Neural cell (in vitro differentiated cells): ENCODE results near the gene OTULIN. TPM values are rescaled to one million over a fixed set of nuclear protein-coding genes. Genes with fewer than 3 reads are reported as not detected.
A peak's percentile ranks its signal among the peaks of the same experiment; 100 is the strongest.

Experiments used
- H2AFZ ChIP-seq: fragments of 200-600, 300-800 bp; sonication (generic), shearing (Covaris generic); 2 replicates; pipeline ENCODE4 v1.6.0; 2014; ENCODE audit warnings: low read depth, mild to moderate bottlenecking, antibody characterized with exemption, low read length, moderate library complexity
- H3F3A ChIP-seq: fragments of 200-600 bp; shearing (Covaris generic); 2 replicates; pipeline ENCODE4 v1.6.1; 2016; ENCODE audit warnings: mild to moderate bottlenecking, moderate library complexity, mixed read lengths, antibody characterized with exemption, low read length; ENCODE audit not compliant: insufficient read depth, poor library complexity, severe bottlenecking
- H3K27ac ChIP-seq: fragments of 200-600, 300-800 bp; sonication (generic), shearing (Covaris generic); 2 replicates; pipeline ENCODE4 v1.5.1; 2014; ENCODE audit warnings: mild to moderate bottlenecking, low read length, moderate library complexity
- H3K27me3 ChIP-seq: fragments of 300-800, 200-600 bp; sonication (generic), shearing (Covaris generic); 2 replicates; pipeline ENCODE4 v1.6.0; 2014; ENCODE audit warnings: mild to moderate bottlenecking, low read depth, low read length, moderate library complexity; ENCODE audit not compliant: insufficient read depth
- H3K36me3 ChIP-seq: fragments of 300-800, 200-600 bp; sonication (generic), shearing (Covaris generic); 2 replicates; pipeline ENCODE4 v1.5.1; 2014; ENCODE audit warnings: mild to moderate bottlenecking, antibody characterized with exemption, low read length, moderate library complexity; ENCODE audit not compliant: insufficient read depth
- H3K4me2 ChIP-seq: fragments of 300-800, 200-600 bp; sonication (generic), shearing (Covaris generic); 2 replicates; pipeline ENCODE4 v1.6.0; 2014; ENCODE audit warnings: mild to moderate bottlenecking, low read length
- H3K4me3 ChIP-seq: fragments of 300-800, 200-600 bp; sonication (generic), shearing (Covaris generic); 2 replicates; pipeline ENCODE4 v1.5.1; 2014; ENCODE audit warnings: mild to moderate bottlenecking, low read length, moderate library complexity
- H3K79me2 ChIP-seq: fragments of 200-600 bp; shearing (Covaris generic); replicated peaks from 2 replicates; pipeline ENCODE4 v1.6.0; 2014; ENCODE audit warnings: mild to moderate bottlenecking, low read length, moderate library complexity; ENCODE audit not compliant: insufficient read depth
- H3K9ac ChIP-seq: fragments of 300-800, 200-600 bp; sonication (generic), shearing (Covaris generic); 2 replicates; pipeline ENCODE4 v1.6.1; 2016; ENCODE audit warnings: mild to moderate bottlenecking, low read length, mixed read lengths
- H3K9me2 ChIP-seq: fragments of 200-600 bp; shearing (Covaris generic); 2 replicates; pipeline ENCODE4 v1.6.1; 2016; ENCODE audit warnings: mild to moderate bottlenecking, low read length, mixed read lengths; ENCODE audit not compliant: insufficient read depth
- H3K9me3 ChIP-seq: fragments of 200-600, 300-800 bp; sonication (generic), shearing (Covaris generic); 2 replicates; pipeline ENCODE4 v1.6.1; 2016; ENCODE audit warnings: mild to moderate bottlenecking, mixed run types, low read length, moderate library complexity, mixed read lengths
- H4K20me1 ChIP-seq: fragments of 200-600 bp; shearing (Covaris generic); 2 replicates; pipeline ENCODE4 v1.6.1; 2016; ENCODE audit warnings: mild to moderate bottlenecking, mixed run types; ENCODE audit not compliant: insufficient read depth
- CTCF ChIP-seq: fragments of 450-650 bp; IDR thresholded peaks from 2 replicates; pipeline ENCODE4 v1.5.1; 2014; ENCODE audit warnings: antibody characterized with exemption, mild to moderate bottlenecking, moderate library complexity; ENCODE audit not compliant: poor library complexity, severe bottlenecking
- EP300 ChIP-seq: fragments of 450-650 bp; conservative IDR thresholded peaks from 2 replicates; pipeline ENCODE4 v1.6.1; 2014; ENCODE audit warnings: antibody characterized with exemption, mild to moderate bottlenecking, moderate library complexity; ENCODE audit not compliant: poor library complexity, severe bottlenecking
- EZH2 ChIP-seq: fragments of 200-600, 300-800 bp; shearing (Covaris generic), sonication (generic); IDR thresholded peaks from 2 replicates; pipeline ENCODE4 v1.6.1; 2014; ENCODE audit warnings: antibody characterized with exemption, low read length, borderline replicate concordance, mild to moderate bottlenecking; ENCODE audit not compliant: insufficient read depth, poor library complexity, severe bottlenecking
- MXI1 ChIP-seq: fragments of 450-650 bp; conservative IDR thresholded peaks from 2 replicates; pipeline ENCODE4 v1.6.1; 2014; ENCODE audit warnings: antibody characterized with exemption, mild to moderate bottlenecking; ENCODE audit not compliant: poor library complexity, severe bottlenecking
- POLR2AphosphoS5 ChIP-seq: IDR thresholded peaks from 2 replicates; pipeline ENCODE4 v1.6.1; 2012
- RAD21 ChIP-seq: fragments of 450-650 bp; conservative IDR thresholded peaks from 2 replicates; pipeline ENCODE4 v1.6.1; 2014; ENCODE audit warnings: antibody characterized with exemption, mild to moderate bottlenecking, moderate library complexity
- REST ChIP-seq: IDR thresholded peaks from 2 replicates; pipeline ENCODE4 v1.6.1; 2012; ENCODE audit warnings: borderline replicate concordance
- SMC3 ChIP-seq: fragments of 450-650 bp; conservative IDR thresholded peaks from 2 replicates; pipeline ENCODE4 v1.6.1; 2014; ENCODE audit warnings: antibody characterized with exemption, mild to moderate bottlenecking, moderate library complexity; ENCODE audit not compliant: poor library complexity
- TAF1 ChIP-seq: IDR thresholded peaks from 2 replicates; pipeline ENCODE4 v1.6.1; 2012; ENCODE audit warnings: low read depth
- polyA plus RNA-seq: library from polyadenylated mRNA; depleted of rRNA; stranded (reverse); fragments of >200 nt; gene quantifications from 2 replicates; pipeline ENCODE4 v1.2.3, GENCODE V29; 2014

Gene OTULIN
- polyA plus RNA-seq, 1 donor from 2014 or later = 19.9 TPM

- Histone ChIP-seq H3K9me3 (no peaks in the 10 kb centered on the region), H3K9me2 (no peaks in the 10 kb centered on the region), H3K79me2 (no peaks in the 10 kb centered on the region), H3K27me3 (no peaks in the 10 kb centered on the region), H3K4me2 (no peak overlapping the region), H3K9ac (no peak overlapping the region), H3K4me3 (no peak overlapping the region), H3F3A (no peaks in the 10 kb centered on the region), H3K36me3 (no peaks in the 10 kb centered on the region), H2AFZ (no peak overlapping the region), H4K20me1 (no peaks in the 10 kb centered on the region), H3K27ac (no peak overlapping the region)
- peak; percentile 99 for TF ChIP-seq SMC3
- peak; percentile 95 for TF ChIP-seq CTCF
- no peak for TF ChIP-seq MXI1
- no peak for TF ChIP-seq TAF1
- TF ChIP-seq RAD21 = peak; percentile 98
- TF ChIP-seq EP300 = no peak
Measured at GRCh38 chr5:14727428-14727865, 62.9 kb downstream of the OTULIN start.

GRCh38 chr5:14727928-14728458 lies 63.5 kb downstream of the OTULIN start:
- Histone ChIP-seq H3K9me3 (no peaks in the 10 kb centered on the region), H4K20me1 (no peaks in the 10 kb centered on the region), H2AFZ (no peak overlapping the region), H3K4me3 (no peak overlapping the region), H3K36me3 (no peaks in the 10 kb centered on the region), H3K9me2 (no peaks in the 10 kb centered on the region), H3K4me2 (no peak overlapping the region), H3K9ac (no peak overlapping the region), H3K27me3 (no peaks in the 10 kb centered on the region), H3F3A (no peaks in the 10 kb centered on the region), H3K27ac (no peak overlapping the region), H3K79me2 (no peaks in the 10 kb centered on the region)
- TF ChIP-seq MXI1 = no peak
- no peak for TF ChIP-seq CTCF
- no peak for TF ChIP-seq TAF1
- no peak for TF ChIP-seq EZH2
- no peak for TF ChIP-seq SMC3
- no peak for TF ChIP-seq POLR2AphosphoS5
- no peak for TF ChIP-seq REST
- TF ChIP-seq RAD21 = no peak
- no peak for TF ChIP-seq EP300
